GM12891 (cell line): ENCODE measurements around the gene NET1.

ENCODE experiments used
- PAX5 ChIP-seq: IDR thresholded peaks from 2 replicates; pipeline ENCODE4 v1.6.1; 2011; ENCODE audit warnings: low read length, moderate library complexity, mild to moderate bottlenecking; ENCODE audit not compliant: insufficient read depth, severe bottlenecking
- POLR2A ChIP-seq: IDR thresholded peaks from 2 replicates; pipeline ENCODE4 v1.6.1; 2011; ENCODE audit warnings: low read depth, low read length, control low read depth
- POLR2AphosphoS5 ChIP-seq: IDR thresholded peaks from 2 replicates; pipeline ENCODE4 v1.6.1; 2011; ENCODE audit warnings: low read depth, low read length, control low read depth
- POU2F2 ChIP-seq: IDR thresholded peaks from 2 replicates; pipeline ENCODE4 v1.6.1; 2011; ENCODE audit warnings: low read depth, mild to moderate bottlenecking, control low read depth, low read length, moderate library complexity
- SPI1 ChIP-seq: IDR thresholded peaks from 2 replicates; pipeline ENCODE4 v1.6.1; 2011; ENCODE audit warnings: low read depth, low read length, control low read depth
- TAF1 ChIP-seq: IDR thresholded peaks from 2 replicates; pipeline ENCODE4 v1.6.1; 2011; ENCODE audit warnings: low read depth, low read length, control low read depth

DNA sequence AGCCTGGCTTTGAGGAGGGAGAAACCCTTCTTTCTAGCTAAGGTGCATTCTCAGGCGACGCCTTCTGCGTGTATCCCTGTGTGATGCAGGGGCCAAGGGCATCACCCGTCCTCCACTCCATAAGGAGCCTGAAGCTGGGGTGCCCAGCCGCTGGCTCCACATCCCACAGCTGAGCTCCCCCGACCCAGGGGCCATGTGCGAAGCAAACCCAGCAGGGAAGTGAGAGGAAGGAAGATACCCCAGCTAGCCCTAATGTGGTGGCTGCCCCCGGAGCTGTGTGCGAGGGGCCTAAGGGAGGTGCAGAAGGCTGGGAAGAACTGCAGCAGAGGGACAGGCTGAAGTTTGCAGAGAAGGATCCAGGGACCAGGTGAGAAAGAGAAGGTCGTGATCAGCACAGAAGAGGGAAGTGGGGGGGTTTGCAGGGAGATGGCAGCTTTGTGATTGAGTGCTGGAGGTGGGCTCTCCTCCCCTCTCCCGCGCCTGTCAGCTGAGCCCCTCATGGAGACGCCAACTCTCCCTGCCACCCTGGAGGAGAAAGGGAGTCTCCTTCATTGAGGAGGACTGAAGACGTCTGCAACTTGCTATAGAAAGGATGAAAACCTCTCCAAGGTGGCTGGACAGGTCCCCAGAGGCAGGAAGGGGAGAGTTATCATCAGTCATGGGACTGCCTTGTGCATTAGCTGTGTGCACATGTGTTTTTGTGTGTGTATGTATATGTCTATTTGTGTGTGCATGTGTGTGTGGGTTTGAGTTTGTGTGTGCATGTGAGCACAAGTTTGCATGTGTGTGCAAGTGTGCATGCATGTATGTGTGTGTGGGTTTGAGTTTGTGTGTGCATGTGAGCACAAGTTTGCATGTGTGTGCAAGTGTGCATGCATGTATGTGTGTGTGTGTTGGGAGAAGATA is 90.5 kb downstream of the NET1 start:
- TF ChIP-seq PAX5 (no peak), TAF1 (no peak), POLR2A (no peak), POLR2AphosphoS5 (no peak), SPI1 (no peak), POU2F2 (no peak)
